SU-DHL-6 (cell line): ENCODE results near the gene SYT13.

Experiments
- H2AFZ ChIP-seq: fragments of 200-600 bp; sonication (generic); 2 replicates; pipeline ENCODE4 v1.6.1; 2014; ENCODE audit warnings: low read depth, mild to moderate bottlenecking, moderate library complexity, mixed read lengths, antibody characterized with exemption, low read length; ENCODE audit not compliant: severe bottlenecking
- H3F3A ChIP-seq: fragments of 200-600 bp; shearing (Covaris generic); 2 replicates; pipeline ENCODE4 v1.6.0; 2016; ENCODE audit warnings: antibody characterized with exemption, mild to moderate bottlenecking; ENCODE audit not compliant: insufficient read depth
- H3K27ac ChIP-seq: fragments of 200-600 bp; sonication (generic); 2 replicates; pipeline ENCODE4 v1.5.1; 2016; ENCODE audit warnings: low read depth, mild to moderate bottlenecking, low read length, moderate library complexity, mixed read lengths
- H3K27me3 ChIP-seq: fragments of 200-600 bp; sonication (generic), shearing (Covaris generic); 2 replicates; pipeline ENCODE4 v1.6.0; 2014; ENCODE audit warnings: mild to moderate bottlenecking, low read length
- H3K36me3 ChIP-seq: fragments of 200-600 bp; sonication (generic); 2 replicates; pipeline ENCODE4 v1.6.1; 2014; ENCODE audit warnings: mild to moderate bottlenecking, low read length, mixed read lengths
- H3K4me2 ChIP-seq: fragments of 300-600, 200-600 bp; shearing (Covaris generic), sonication (generic); 2 replicates; pipeline ENCODE4 v1.6.0; 2014; ENCODE audit warnings: low read length, low read depth, mild to moderate bottlenecking; ENCODE audit not compliant: poor library complexity, severe bottlenecking
- H3K4me3 ChIP-seq: fragments of 200-600 bp; sonication (generic); 2 replicates; pipeline ENCODE4 v1.5.1; 2014; ENCODE audit warnings: antibody characterized with exemption, low read length, mild to moderate bottlenecking, mixed read lengths; ENCODE audit not compliant: insufficient read depth, poor library complexity, severe bottlenecking
- H3K79me2 ChIP-seq: fragments of 200-600 bp; sonication (generic); 2 replicates; pipeline ENCODE4 v1.6.1; 2014; ENCODE audit warnings: mild to moderate bottlenecking, low read length, moderate library complexity; ENCODE audit not compliant: insufficient read depth
- H3K9ac ChIP-seq: fragments of 200-600 bp; sonication (generic); 2 replicates; pipeline ENCODE4 v1.7.0; 2014; ENCODE audit warnings: mild to moderate bottlenecking, low read length
- H3K9me2 ChIP-seq: fragments of 200-600 bp; sonication (generic); replicated peaks from 2 replicates; pipeline ENCODE4 v1.6.1; 2014; ENCODE audit warnings: low read length; ENCODE audit not compliant: insufficient read depth
- H3K9me3 ChIP-seq: fragments of 200-600 bp; sonication (generic); 2 replicates; pipeline ENCODE4 v1.6.1; 2014; ENCODE audit warnings: low read length, mixed read lengths; ENCODE audit not compliant: insufficient read depth
- H4K20me1 ChIP-seq: fragments of 200-600 bp; sonication (generic); 2 replicates; pipeline ENCODE4 v1.6.1; 2014; ENCODE audit warnings: low read depth, mild to moderate bottlenecking, antibody characterized with exemption, low read length, moderate library complexity, mixed read lengths
- EZH2phosphoT487 ChIP-seq: fragments of 200-600 bp; sonication (generic), shearing (Covaris generic); conservative IDR thresholded peaks from 2 replicates; pipeline ENCODE4 v1.6.1; 2018; ENCODE audit warnings: mild to moderate bottlenecking, antibody characterized with exemption, low read length, moderate library complexity, mixed read lengths
- TF ChIP-seq, protein P1 (sequence below): fragments of 200-600 bp; sonication (generic); IDR thresholded peaks from one replicate; pipeline ENCODE4 v1.5.1; 2017; ENCODE audit warnings: antibody characterized with exemption, mild to moderate bottlenecking, low read length, moderate library complexity; ENCODE audit not compliant: insufficient read depth, poor library complexity, severe bottlenecking

SYT13 gene

DNA sequence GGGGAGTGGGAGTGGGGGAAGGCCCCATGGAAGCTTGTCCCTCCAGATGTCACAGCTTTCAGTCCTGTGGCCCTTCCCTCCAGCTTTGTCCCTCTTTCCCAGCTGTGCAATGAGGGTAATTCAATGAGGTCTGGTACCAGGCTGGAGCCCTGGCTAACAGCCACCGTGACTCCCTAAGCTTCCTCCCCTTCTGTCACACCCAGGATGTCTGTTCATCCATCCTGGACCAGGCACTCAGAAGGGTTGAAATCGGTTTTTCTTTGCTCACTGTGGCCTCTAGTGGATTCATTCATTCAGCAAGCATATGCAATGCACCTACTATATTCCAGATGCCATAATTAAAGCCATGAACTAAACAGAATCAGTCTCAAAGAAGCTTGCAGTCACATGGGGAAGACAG, 38.7 kb downstream of the SYT13 start:
- no peaks in the 10 kb centered on the region for H3K9me3 ChIP-seq
- no peaks in the 10 kb centered on the region for H3K9me2 ChIP-seq
- no peak overlapping the region for H2AFZ ChIP-seq
- no peaks in the 10 kb centered on the region for H3K36me3 ChIP-seq
- H3K4me3 ChIP-seq = no peak overlapping the region
- TF ChIP-seq, protein P1, sequence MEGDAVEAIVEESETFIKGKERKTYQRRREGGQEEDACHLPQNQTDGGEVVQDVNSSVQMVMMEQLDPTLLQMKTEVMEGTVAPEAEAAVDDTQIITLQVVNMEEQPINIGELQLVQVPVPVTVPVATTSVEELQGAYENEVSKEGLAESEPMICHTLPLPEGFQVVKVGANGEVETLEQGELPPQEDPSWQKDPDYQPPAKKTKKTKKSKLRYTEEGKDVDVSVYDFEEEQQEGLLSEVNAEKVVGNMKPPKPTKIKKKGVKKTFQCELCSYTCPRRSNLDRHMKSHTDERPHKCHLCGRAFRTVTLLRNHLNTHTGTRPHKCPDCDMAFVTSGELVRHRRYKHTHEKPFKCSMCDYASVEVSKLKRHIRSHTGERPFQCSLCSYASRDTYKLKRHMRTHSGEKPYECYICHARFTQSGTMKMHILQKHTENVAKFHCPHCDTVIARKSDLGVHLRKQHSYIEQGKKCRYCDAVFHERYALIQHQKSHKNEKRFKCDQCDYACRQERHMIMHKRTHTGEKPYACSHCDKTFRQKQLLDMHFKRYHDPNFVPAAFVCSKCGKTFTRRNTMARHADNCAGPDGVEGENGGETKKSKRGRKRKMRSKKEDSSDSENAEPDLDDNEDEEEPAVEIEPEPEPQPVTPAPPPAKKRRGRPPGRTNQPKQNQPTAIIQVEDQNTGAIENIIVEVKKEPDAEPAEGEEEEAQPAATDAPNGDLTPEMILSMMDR = no peak
- no peak for TF ChIP-seq EZH2phosphoT487
- no peak overlapping the region for H3K4me2 ChIP-seq
- no peak overlapping the region for H3K27ac ChIP-seq
- H3K79me2 ChIP-seq = no peaks in the 10 kb centered on the region
- no peaks in the 10 kb centered on the region for H4K20me1 ChIP-seq
- no peaks in the 10 kb centered on the region for H3F3A ChIP-seq
- no peaks in the 10 kb centered on the region for H3K27me3 ChIP-seq
- H3K9ac ChIP-seq = no peak overlapping the region

DNA sequence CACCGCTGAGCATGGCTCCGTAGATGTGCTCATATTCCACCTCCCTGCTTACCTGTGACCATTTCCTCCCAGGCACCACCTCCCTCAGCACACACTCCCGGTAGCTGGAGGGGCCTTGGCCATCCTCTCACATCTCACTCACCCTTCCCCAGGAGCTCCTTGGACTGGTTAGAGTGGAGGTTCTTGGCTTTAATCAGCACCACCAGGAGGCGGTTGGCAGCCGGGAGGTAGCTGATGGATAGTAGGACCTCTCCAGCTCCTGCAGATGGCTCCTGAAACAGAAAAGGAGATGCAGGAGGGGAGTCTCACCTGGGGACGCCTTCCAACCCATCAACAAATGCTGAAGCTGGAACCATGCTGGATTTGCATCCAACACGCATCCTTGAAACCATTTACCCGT, 39.9 kb downstream of the SYT13 start:
- no peaks in the 10 kb centered on the region for H3K9me3 ChIP-seq
- H3F3A ChIP-seq = no peaks in the 10 kb centered on the region
- H3K4me2 ChIP-seq = no peak overlapping the region
- no peaks in the 10 kb centered on the region for H4K20me1 ChIP-seq
- no peaks in the 10 kb centered on the region for H3K9me2 ChIP-seq
- no peak overlapping the region for H3K27ac ChIP-seq
- no peak overlapping the region for H3K4me3 ChIP-seq
- no peaks in the 10 kb centered on the region for H3K79me2 ChIP-seq
- H3K36me3 ChIP-seq = no peaks in the 10 kb centered on the region
- H3K9ac ChIP-seq = no peak overlapping the region
- H2AFZ ChIP-seq = no peak overlapping the region
- TF ChIP-seq, protein P1 = no peak
- no peak for TF ChIP-seq EZH2phosphoT487
- no peaks in the 10 kb centered on the region for H3K27me3 ChIP-seq

DNA sequence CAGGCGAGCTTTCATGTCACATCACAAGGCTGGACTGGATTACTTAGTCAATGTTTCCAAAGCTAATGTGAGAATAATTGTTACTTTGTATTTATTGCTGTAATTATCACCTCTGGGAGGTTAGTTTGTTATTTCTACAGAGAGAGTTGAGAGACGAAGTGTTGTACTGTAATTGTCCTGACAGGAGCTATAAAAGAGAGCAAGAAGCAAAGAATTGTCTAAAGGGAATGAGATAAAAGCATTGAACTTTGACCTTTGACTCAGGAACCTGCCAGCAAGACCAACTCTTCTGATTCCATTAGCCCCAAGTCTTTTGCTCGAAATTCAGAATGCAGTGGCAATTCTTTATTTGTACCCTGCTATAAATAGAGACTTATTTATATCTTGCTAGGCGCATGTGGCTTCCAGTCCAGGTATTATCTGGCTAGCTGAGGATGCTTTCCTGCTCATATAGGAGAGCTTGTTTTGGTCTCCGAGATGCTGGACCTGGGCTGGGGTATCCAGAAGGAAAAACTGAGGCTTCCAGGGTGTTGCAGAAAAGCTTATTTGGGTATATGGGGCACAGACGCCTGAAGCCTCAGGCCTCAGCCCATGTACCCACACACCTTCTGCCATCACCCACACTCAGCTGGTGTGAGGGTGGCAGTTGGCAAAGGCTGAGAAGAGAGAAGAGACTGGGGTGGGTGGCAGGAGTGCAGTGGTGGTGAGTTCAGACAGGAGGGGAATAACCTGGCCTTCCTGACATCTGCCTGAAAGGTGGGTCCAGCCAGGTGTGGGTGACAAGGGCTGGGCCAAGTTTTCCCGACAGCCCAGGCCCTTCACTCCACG, 40.7 kb downstream of the SYT13 start:
- Histone ChIP-seq H3K4me2 (no peak overlapping the region), H3K9ac (no peak overlapping the region), H4K20me1 (no peaks in the 10 kb centered on the region), H3F3A (no peaks in the 10 kb centered on the region), H3K9me3 (no peaks in the 10 kb centered on the region), H2AFZ (no peak overlapping the region), H3K4me3 (no peak overlapping the region), H3K9me2 (no peaks in the 10 kb centered on the region), H3K27me3 (no peaks in the 10 kb centered on the region), H3K27ac (no peak overlapping the region), H3K79me2 (no peaks in the 10 kb centered on the region), H3K36me3 (no peaks in the 10 kb centered on the region)
- TF ChIP-seq, protein P1 = no peak
- no peak for TF ChIP-seq EZH2phosphoT487
